Measurements from ENCODE around the gene PLAC1.

- TF ChIP-seq, protein P1, sequence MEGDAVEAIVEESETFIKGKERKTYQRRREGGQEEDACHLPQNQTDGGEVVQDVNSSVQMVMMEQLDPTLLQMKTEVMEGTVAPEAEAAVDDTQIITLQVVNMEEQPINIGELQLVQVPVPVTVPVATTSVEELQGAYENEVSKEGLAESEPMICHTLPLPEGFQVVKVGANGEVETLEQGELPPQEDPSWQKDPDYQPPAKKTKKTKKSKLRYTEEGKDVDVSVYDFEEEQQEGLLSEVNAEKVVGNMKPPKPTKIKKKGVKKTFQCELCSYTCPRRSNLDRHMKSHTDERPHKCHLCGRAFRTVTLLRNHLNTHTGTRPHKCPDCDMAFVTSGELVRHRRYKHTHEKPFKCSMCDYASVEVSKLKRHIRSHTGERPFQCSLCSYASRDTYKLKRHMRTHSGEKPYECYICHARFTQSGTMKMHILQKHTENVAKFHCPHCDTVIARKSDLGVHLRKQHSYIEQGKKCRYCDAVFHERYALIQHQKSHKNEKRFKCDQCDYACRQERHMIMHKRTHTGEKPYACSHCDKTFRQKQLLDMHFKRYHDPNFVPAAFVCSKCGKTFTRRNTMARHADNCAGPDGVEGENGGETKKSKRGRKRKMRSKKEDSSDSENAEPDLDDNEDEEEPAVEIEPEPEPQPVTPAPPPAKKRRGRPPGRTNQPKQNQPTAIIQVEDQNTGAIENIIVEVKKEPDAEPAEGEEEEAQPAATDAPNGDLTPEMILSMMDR (IDR thresholded peaks at IDR 0.05) = no peak
- TF ChIP-seq POLR2AphosphoS5 (IDR thresholded peaks at IDR 0.05; ENCODE audit: low read depth, low read length) = no peak
Measured at GRCh38 chrX:134692233-134692632, 34.0 kb upstream of the PLAC1 start.
